CD4-positive, alpha-beta T cell treated with Interleukin-15 for 4 hours (primary cell): ENCODE results near the gene TAOK3.
"Not testable (repeated sequence)": the region's sequence is repeated elsewhere in the genome, so short reads cannot be mapped to it uniquely, and the experiment has no call there.

Experiments
- DNase-seq: peaks from one replicate; pipeline ENCODE4 v3.0.0-alpha.2; 2020; ENCODE audit warnings: low spot score

TAOK3 gene

GRCh38 chr12:118373616-118374015 lies 909 bp upstream of the TAOK3 start:
- no peak for DNase-seq

GRCh38 chr12:118371321-118372282 lies 1.1 kb downstream of the TAOK3 start:
- no peak for DNase-seq

- no peak for DNase-seq
Measured at GRCh38 chr12:118370601-118371000, 2.1 kb downstream of the TAOK3 start.

- no peak for DNase-seq
Measured at GRCh38 chr12:118368821-118369220, 3.9 kb downstream of the TAOK3 start.

GRCh38 chr12:118361889-118362288 lies 10.8 kb downstream of the TAOK3 start:
- DNase-seq, result no peak

- DNase-seq, result no peak
Measured at GRCh38 chr12:118361092-118361404, 11.7 kb downstream of the TAOK3 start.

GRCh38 chr12:118359541-118359915 lies 13.2 kb downstream of the TAOK3 start:
- DNase-seq, result peak; percentile 50

- no peak for DNase-seq
Measured at GRCh38 chr12:118358612-118359540, 13.8 kb downstream of the TAOK3 start.

GRCh38 chr12:118358008-118358359 lies 14.7 kb downstream of the TAOK3 start:
- no peak for DNase-seq

GRCh38 chr12:118357257-118358007 lies 15.3 kb downstream of the TAOK3 start:
- DNase-seq, result peak; percentile 70

- DNase-seq, result no peak
Measured at GRCh38 chr12:118356809-118357256, 15.9 kb downstream of the TAOK3 start.

GRCh38 chr12:118355843-118356242 lies 16.9 kb downstream of the TAOK3 start:
- no peak for DNase-seq

GRCh38 chr12:118354903-118355302 lies 17.8 kb downstream of the TAOK3 start:
- DNase-seq, result no peak

- not testable (repeated sequence) for DNase-seq
Measured at GRCh38 chr12:118354503-118354902, 18.2 kb downstream of the TAOK3 start.

- DNase-seq, result no peak
Measured at GRCh38 chr12:118353721-118354120, 19.0 kb downstream of the TAOK3 start.

- DNase-seq, result no peak
Measured at GRCh38 chr12:118350908-118351559, 21.7 kb downstream of the TAOK3 start.

GRCh38 chr12:118347916-118348315 lies 24.8 kb downstream of the TAOK3 start:
- DNase-seq, result no peak

- DNase-seq, result no peak
Measured at GRCh38 chr12:118346895-118347294, 25.8 kb downstream of the TAOK3 start.

GRCh38 chr12:118345355-118345754 lies 27.4 kb downstream of the TAOK3 start:
- no peak for DNase-seq

GRCh38 chr12:118344829-118345228 lies 27.9 kb downstream of the TAOK3 start:
- DNase-seq, result no peak

- no peak for DNase-seq
Measured at GRCh38 chr12:118342090-118342489, 30.6 kb downstream of the TAOK3 start.
